CD4-positive, alpha-beta T cell treated with Interleukin-12 subunit alpha and Interleukin-12 subunit beta, for 1 hour (primary cell): ENCODE data around the gene STX11.
A peak's percentile ranks its signal among the peaks of the same experiment; 100 is the strongest.
"Not testable (repeated sequence)": the region's sequence is repeated elsewhere in the genome, so short reads cannot be mapped to it uniquely, and the experiment has no call there.

Experiments
- DNase-seq: peaks from one replicate; pipeline ENCODE4 v3.0.0-alpha.2; 2020

The STX11 gene

GRCh38 chr6:144149894-144150709, at the start of gene STX11:
STX11 (plus strand) TSS chr6:144150517; CDS start chr6:144186628, 36,111 bp downstream.
- DNase-seq, result peak; percentile 83

- DNase-seq, result no peak
Measured at GRCh38 chr6:144103026-144103563, 47.2 kb upstream of the STX11 start.

GRCh38 chr6:144104488-144104887, 45.8 kb upstream of the STX11 start:
- no peak for DNase-seq

- DNase-seq, result peak; percentile 83
Measured at GRCh38 chr6:144104898-144105487, 45.3 kb upstream of the STX11 start.

- no peak for DNase-seq
Measured at GRCh38 chr6:144106206-144106605, 44.1 kb upstream of the STX11 start.

GRCh38 chr6:144110210-144110609, 40.1 kb upstream of the STX11 start:
- DNase-seq, result no peak

GRCh38 chr6:144113366-144113765, 37.0 kb upstream of the STX11 start:
- DNase-seq, result no peak

- DNase-seq, result no peak
Measured at GRCh38 chr6:144115219-144115618, 35.1 kb upstream of the STX11 start.

GRCh38 chr6:144119376-144119775, 30.9 kb upstream of the STX11 start:
- no peak for DNase-seq

- no peak for DNase-seq
Measured at GRCh38 chr6:144122861-144123260, 27.5 kb upstream of the STX11 start.

GRCh38 chr6:144123421-144123820, 26.9 kb upstream of the STX11 start:
- DNase-seq, result no peak

GRCh38 chr6:144123836-144124235, 26.5 kb upstream of the STX11 start:
- DNase-seq, result no peak

- DNase-seq, result no peak
Measured at GRCh38 chr6:144127097-144127496, 23.2 kb upstream of the STX11 start.

- no peak for DNase-seq
Measured at GRCh38 chr6:144129469-144129868, 20.8 kb upstream of the STX11 start.

GRCh38 chr6:144131248-144131709, 19.0 kb upstream of the STX11 start:
- DNase-seq, result no peak

- DNase-seq, result not testable (repeated sequence)
Measured at GRCh38 chr6:144132167-144132690, 18.1 kb upstream of the STX11 start.

- DNase-seq, result no peak
Measured at GRCh38 chr6:144133225-144133821, 17.0 kb upstream of the STX11 start.

- DNase-seq, result no peak
Measured at GRCh38 chr6:144134176-144134575, 16.1 kb upstream of the STX11 start.

GRCh38 chr6:144134737-144135136, 15.6 kb upstream of the STX11 start:
- no peak for DNase-seq

GRCh38 chr6:144138542-144138941, 11.8 kb upstream of the STX11 start:
- no peak for DNase-seq

- no peak for DNase-seq
Measured at GRCh38 chr6:144139817-144140216, 10.5 kb upstream of the STX11 start.

- DNase-seq, result no peak
Measured at GRCh38 chr6:144140867-144141266, 9.4 kb upstream of the STX11 start.

GRCh38 chr6:144141470-144141869, 8.8 kb upstream of the STX11 start:
- no peak for DNase-seq
